HG03175 (cell line): ENCODE data around the gene BRF1.
"Not testable (repeated sequence)": the region's sequence is repeated elsewhere in the genome, so short reads cannot be mapped to it uniquely, and the experiment has no call there.

ENCODE experiments used
- ATAC-seq: cut with Tn5 transposase; IDR thresholded peaks from one replicate; pipeline ENCODE4 v1.9.1; 2021; ENCODE audit warnings: mild to moderate bottlenecking, moderate library complexity; ENCODE audit not compliant: unreplicated experiment

BRF1 gene, protein sequence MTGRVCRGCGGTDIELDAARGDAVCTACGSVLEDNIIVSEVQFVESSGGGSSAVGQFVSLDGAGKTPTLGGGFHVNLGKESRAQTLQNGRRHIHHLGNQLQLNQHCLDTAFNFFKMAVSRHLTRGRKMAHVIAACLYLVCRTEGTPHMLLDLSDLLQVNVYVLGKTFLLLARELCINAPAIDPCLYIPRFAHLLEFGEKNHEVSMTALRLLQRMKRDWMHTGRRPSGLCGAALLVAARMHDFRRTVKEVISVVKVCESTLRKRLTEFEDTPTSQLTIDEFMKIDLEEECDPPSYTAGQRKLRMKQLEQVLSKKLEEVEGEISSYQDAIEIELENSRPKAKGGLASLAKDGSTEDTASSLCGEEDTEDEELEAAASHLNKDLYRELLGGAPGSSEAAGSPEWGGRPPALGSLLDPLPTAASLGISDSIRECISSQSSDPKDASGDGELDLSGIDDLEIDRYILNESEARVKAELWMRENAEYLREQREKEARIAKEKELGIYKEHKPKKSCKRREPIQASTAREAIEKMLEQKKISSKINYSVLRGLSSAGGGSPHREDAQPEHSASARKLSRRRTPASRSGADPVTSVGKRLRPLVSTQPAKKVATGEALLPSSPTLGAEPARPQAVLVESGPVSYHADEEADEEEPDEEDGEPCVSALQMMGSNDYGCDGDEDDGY

DNA sequence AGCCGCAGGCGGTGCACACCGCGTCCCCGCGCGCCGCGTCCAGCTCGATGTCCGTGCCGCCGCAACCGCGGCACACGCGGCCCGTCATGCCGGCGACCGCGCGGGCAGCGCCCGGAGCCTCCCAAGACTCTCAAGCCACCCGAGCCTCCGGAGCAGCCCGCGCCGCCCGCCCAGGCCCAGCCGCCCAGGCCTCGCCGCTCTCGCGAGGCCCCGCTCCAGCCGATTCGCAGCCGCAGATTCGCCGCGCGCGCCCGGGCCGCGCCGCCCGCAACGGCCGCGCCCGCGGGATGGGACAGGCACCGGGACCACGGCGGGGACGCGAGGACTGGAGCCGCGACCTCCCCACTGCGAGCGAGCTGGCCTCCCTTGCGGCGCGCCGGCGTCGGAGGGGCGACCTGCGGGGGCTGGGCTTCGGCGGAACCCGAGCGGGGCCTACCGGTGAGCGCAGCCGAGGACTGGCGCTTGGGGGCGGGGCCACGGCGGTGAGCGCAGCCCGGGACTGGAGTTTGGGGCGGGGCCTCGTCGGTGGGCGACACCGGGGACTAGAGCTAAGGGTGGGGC, at the start of gene BRF1:
Gene BRF1, minus strand, starts transcription at position 460 of the 561 bp plus-strand sequence. Its CDS starts 372 bp downstream, at position 88.
- ATAC-seq, result peak; percentile 86

DNA sequence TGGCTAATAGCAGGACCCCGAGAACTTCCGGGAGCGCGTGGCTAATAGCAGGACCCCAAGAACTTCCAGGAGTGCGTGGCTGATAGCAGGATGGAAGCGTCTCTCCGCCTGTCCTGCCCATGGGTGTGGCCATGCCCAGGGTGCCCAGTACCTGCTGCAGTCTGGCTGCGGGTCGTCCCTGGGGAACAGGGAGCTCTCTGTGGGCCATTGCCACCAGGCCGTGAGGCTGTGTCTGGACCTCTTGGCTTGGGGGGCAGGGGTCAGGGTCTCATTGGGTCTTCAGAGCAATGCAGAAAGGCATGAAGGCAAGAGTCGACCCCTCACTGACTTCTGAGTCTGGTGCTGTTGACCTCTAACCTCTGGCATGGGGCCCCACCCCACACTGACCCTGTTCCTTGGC, 49.2 kb upstream of the BRF1 start:
- ATAC-seq, result no peak

GRCh38 chr14:105348945-105349699, 48.3 kb upstream of the BRF1 start:
- ATAC-seq, result no peak

DNA sequence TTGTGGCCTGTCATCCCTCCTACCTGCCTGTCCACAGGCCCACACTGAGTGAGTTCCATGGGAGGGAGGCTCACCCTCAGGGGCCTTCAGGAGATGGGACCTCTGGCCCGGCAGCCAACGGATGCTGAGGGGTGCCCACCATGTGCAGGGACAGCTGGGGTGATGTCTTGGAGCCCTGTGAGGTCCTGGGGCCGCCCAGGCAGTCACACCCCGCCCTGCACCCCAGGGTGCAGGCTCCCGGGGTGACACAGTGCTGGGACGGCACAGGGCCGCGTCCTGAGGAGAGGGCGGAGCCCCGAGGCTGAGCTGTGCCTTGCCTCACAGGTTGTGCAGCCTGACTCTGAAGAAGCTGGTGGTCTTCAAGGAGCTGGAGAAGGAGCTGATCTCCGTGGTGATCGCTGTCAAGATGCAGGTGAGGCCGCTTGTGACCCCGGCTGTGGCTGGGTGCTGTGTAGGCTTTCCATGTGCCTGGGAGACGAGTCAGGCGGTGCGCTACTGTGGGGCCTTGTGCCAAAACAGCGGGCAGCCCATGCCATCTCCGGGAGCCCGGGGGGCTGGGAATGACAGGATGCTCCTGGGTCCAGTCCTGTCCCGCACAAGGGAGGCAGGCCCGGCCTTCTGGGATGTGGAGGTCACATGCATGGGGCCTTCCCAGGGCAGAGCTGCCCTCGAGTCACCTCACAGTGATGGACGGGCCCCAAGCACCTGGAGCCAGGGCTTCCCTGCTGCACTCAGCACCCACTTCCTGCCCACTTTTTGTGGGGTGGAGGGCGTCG, 47.6 kb upstream of the BRF1 start:
- ATAC-seq, result no peak

GRCh38 chr14:105347587-105347968, 46.8 kb upstream of the BRF1 start:
- no peak for ATAC-seq

DNA sequence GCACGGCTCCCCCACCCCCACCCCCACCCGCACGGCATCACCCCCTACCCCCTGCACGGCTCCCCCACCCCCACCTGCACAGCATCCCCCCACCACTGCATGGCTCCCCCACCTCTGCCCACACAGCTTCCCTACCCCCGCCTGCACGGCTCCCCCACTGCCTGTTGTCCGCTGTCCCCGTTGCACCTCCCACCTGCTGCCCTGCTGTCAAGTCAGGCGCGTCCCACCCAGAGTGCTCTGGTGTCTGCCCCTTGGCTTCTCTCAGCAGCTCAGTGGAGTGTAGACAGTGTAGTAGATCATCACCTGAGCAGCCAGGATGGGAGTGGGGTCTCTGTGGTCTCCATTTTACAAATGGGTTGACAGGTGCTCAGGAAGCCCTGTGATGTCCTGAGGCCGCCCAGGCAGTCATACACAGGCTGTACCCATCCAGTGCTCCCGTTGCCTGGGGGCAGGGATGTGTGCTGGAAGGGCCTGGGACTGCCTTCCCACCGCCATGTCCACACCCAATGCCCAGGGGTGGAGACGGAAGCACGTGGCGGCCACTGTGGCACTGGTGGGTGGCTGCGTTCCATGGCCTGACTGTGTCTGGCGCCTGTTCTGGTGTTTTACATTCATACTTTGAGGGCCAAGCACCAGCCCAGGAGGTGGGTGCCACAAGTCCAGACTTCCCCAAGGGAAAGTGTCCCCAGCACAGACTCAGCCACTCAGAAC, 46.2 kb upstream of the BRF1 start:
- ATAC-seq, result no peak

- ATAC-seq, result no peak
Measured at GRCh38 chr14:105346200-105346533, 45.4 kb upstream of the BRF1 start.

GRCh38 chr14:105343194-105343593, 42.4 kb upstream of the BRF1 start:
- ATAC-seq, result no peak

DNA sequence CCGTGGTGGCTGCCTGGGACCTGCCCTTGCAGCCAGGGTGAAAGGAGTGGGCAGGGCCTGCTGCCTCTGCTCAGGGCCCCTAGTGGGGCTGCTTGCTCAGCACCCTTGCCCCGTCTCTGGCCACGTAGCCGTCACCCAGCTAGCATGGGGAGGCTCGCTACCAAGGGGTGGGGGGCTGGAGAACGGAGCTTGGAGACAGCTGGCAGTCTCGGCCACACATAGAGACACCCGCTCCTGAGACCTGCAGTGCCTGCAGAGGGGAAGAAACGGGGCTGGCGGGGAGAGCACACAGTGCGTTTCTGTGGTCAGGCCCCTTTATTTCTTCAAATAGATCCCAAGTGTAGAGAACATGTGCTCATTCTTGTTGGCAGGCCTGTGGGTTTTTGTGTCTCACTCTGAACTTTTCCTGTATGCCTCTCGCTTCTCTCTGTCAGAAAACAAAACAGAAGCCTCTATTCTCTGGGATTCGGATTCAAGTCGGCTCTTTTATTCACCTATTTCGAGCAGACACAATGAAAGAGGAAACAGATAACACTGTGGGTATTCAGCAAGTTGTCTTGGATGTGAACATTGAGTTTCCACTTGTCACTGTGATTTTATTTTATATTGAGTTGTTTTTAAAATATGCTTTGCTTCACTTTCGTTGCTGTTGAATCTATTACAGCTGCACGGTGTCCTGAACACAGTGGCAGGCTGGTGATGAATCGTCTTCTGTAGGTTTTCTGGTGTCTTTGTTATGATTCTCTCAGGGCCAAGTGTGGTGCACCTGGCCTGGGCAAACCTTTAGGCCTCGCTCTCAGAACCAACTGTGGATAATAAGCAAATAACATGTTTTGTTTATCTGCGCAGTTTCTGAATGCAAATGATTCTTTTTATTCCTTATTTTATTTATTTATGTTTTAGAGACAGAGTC, 40.3 kb upstream of the BRF1 start:
- ATAC-seq, result no peak

DNA sequence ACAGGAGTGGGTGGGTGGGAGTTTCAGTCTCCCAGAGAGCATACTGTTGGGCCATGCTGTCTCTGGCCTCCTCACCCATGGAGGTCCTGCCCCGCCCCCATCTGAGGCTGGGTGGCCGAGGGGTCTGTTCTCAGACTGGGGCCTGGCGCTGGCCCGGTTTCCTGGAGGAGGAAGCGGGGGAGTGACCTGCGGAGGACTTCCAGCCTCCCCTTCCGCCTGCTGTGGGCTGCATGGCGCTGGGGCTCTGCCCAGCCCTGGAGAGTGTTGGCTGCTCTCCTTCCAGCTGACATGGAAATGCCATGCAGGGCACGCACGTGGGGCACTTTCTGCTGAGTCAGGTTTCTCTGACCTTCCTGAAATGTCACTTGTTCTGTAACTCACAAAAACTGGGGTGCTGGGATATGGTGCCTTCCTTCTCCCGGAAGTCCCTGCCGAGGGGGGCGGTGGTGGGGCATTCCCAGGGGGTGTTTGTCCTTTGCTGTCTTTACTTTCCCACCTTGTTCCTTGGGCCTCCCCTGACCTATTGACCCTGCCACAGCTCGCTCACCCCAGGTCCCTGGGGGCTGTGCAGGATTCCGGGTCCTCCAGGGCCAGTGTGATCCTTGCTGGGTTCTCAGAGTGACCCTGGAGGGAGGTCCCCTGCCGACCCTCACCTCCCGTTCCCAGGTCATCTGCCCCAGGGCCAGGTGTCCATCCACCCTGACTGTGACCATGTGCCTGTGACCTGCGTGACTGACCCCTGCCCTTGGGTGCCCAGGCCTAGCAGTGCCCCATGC, 37.4 kb upstream of the BRF1 start:
- no peak for ATAC-seq

- ATAC-seq, result no peak
Measured at GRCh38 chr14:105337433-105337832, 36.6 kb upstream of the BRF1 start.

- ATAC-seq, result no peak
Measured at GRCh38 chr14:105336477-105337287, 35.9 kb upstream of the BRF1 start.

DNA sequence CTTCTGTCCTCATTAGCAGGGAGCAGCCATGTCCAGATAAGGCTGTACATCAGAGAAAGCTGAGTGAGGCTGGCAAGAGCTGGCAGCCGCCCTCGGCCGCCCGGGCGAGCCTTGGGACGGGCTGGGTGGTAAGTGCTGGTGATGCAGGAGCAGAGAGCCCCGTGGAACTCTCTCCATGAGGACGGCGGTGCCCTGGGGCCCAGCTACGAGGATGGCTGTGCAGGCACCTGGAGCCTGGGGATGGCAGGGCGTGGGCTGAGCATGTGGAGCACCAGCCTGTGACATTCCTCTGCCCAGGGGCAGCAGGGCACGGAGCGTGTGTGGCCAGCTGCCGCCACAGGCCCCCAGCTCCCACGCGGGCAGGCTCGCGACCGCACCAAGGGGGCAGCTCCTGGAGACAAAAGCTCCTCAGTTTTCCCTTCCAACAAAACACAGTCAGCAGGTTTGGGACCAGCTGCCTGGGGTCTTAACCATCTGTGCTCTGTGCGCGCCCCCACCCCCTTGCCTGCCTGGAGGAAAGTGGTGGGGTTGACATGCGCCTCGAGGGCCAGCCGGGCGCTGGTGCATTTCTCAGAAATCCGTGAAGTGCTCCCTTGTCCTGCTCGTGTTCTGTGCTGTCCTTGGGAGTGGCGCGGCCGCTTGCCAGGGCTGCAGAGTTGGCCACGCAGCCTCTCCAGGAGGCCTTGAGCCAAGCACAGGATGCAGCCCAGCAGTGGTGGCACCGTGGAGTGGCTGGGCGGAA, 35.1 kb upstream of the BRF1 start:
- ATAC-seq, result no peak

- not testable (repeated sequence) for ATAC-seq
Measured at GRCh38 chr14:105335231-105335542, 34.4 kb upstream of the BRF1 start.

- no peak for ATAC-seq
Measured at GRCh38 chr14:105334383-105335230, 33.8 kb upstream of the BRF1 start.
